Body of pancreas (tissue), 4 donors: ENCODE data around the gene ZFC3H1. TPM values are rescaled to one million over a fixed set of nuclear protein-coding genes. Genes with fewer than 3 reads are reported as not detected.

Experiments used
- ATAC-seq: fragments of 150-250 bp; one replicate; pipeline ENCODE4 v1.9.1; 2016
- DNase-seq, 4 donors: peaks; one replicate each; pipeline ENCODE4 v3.0.0-alpha.2; 2019
- H3K27ac ChIP-seq, 4 donors: fragments of 200-600 bp; sonication (generic); 1 replicate in 3 of 4; 2 replicates in 1 of 4; pipeline versions ENCODE4 v1.5.1 to v1.6.1; 2016 to 2019; ENCODE audit warnings: mild to moderate bottlenecking in 1 of 4, mixed read lengths in 1 of 4, moderate library complexity in 1 of 4
- H3K27me3 ChIP-seq, 2 donors: fragments of 200-600 bp; sonication (generic); one replicate each; pipeline ENCODE4 v1.6.0; 2016; ENCODE audit warnings: mild to moderate bottlenecking in 1 of 2
- H3K36me3 ChIP-seq, 2 donors: fragments of 200-600 bp; sonication (generic); replicated peaks in 1 of 2; 2 replicates each; pipeline ENCODE4 v1.5.1; 2016; ENCODE audit warnings: low read depth in 2 of 2; ENCODE audit not compliant: insufficient read depth in 1 of 2
- H3K4me1 ChIP-seq: fragments of 200-600 bp; sonication (generic); one replicate; pipeline ENCODE4 v1.6.0; 2016
- H3K4me3 ChIP-seq, 2 donors: fragments of 200-600 bp; sonication (generic); 1 replicate in 1 of 2; 2 replicates in 1 of 2; pipeline ENCODE4 v1.5.1; 2016 to 2019
- H3K9me3 ChIP-seq, 3 donors: fragments of 200-600 bp; sonication (generic); 1 replicate in 2 of 3; 2 replicates in 1 of 3; pipeline ENCODE4 v1.5.1; 2016
- CTCF ChIP-seq, 7 experiments: fragments of 450-650 bp in 4 of 7; fragments of 200-600 bp in 3 of 7; sonication (generic) in 3 of 7; IDR thresholded peaks; one replicate each; pipeline ENCODE4 v1.5.1; 2016 to 2019; ENCODE audit warnings: antibody characterized with exemption in 7 of 7
- POLR2A ChIP-seq, 3 donors: fragments of 450-650 bp; IDR thresholded peaks; one replicate each; pipeline ENCODE4 v1.6.1; 2016; ENCODE audit warnings: antibody characterized with exemption in 3 of 3, mild to moderate bottlenecking in 2 of 3
- WGBS, 2 donors: methylation state at CpG; one replicate each; pipeline ENCODE4 v1.1.5; 2017; 5-methylcytosine and 5-hydroxymethylcytosine counted together
- intact Hi-C: fragments of 100-400 bp; cut with DNase I; formaldehyde crosslinking; loops from one replicate; pipeline ENCODE4 v1.15.1; 2023
- small RNA-seq: library from RNA; depleted of rRNA; stranded (forward); fragments of <200 nt; gene quantifications from one replicate; pipeline ENCODE3, GENCODE V24; 2016
- total RNA-seq, 2 donors: library from RNA; depleted of rRNA; stranded (reverse); fragments of >200 nt; gene quantifications; one replicate each; pipeline ENCODE4 v1.1.0, GENCODE V29; 2016

Gene ZFC3H1
- total RNA-seq, 2 donors from 2014 or later = 36.1 to 116 TPM

- Histone ChIP-seq H3K9me3 (no peaks in the 10 kb centered on the region), H3K36me3 (no peaks in the 10 kb centered on the region), H3K4me1 (no peaks in the 10 kb centered on the region), H3K4me3 (no peak overlapping the region), H3K27me3 (no peaks in the 10 kb centered on the region), H3K27ac (no peak overlapping the region)
- TF ChIP-seq CTCF (IDR thresholded peaks at IDR 0.05) (no peak), POLR2A (IDR thresholded peaks at IDR 0.05) (no peak)
- ATAC-seq = no peak
- intact Hi-C loops = no loop called here
- no peak for DNase-seq
- 37 to 57% methylated on average over 3 of the region's 3 CpGs for WGBS, 2 donors
Observed at GRCh38 chr12:71567537-71567936, 96.1 kb downstream of the ZFC3H1 start.

GRCh38 chr12:71566655-71567054, 97.0 kb downstream of the ZFC3H1 start:
- intact Hi-C loops = no loop called here
- ATAC-seq (no peak), DNase-seq (no peak)
- Histone ChIP-seq H3K4me3 (no peak overlapping the region), H3K4me1 (no peaks in the 10 kb centered on the region), H3K27me3 (no peaks in the 10 kb centered on the region), H3K36me3 (no peaks in the 10 kb centered on the region), H3K9me3 (no peaks in the 10 kb centered on the region), H3K27ac (no peak overlapping the region)
- WGBS, 2 donors = 47 to 60% methylated on average over 2 of the region's 2 CpGs
- TF ChIP-seq CTCF (IDR thresholded peaks at IDR 0.05) (no peak), POLR2A (IDR thresholded peaks at IDR 0.05) (no peak)

GRCh38 chr12:71565535-71565934, 98.1 kb downstream of the ZFC3H1 start:
- 18 to 29% methylated on average over 1 of the region's 1 CpG for WGBS, 2 donors
- Histone ChIP-seq H3K27ac (no peak overlapping the region), H3K36me3 (no peaks in the 10 kb centered on the region), H3K9me3 (no peaks in the 10 kb centered on the region), H3K27me3 (no peaks in the 10 kb centered on the region), H3K4me1 (no peaks in the 10 kb centered on the region), H3K4me3 (no peak overlapping the region)
- no peak for DNase-seq
- ATAC-seq = no peak
- intact Hi-C loops = no loop called here
- TF ChIP-seq POLR2A (IDR thresholded peaks at IDR 0.05) = no peak
- no peak for TF ChIP-seq CTCF (IDR thresholded peaks at IDR 0.05)

GRCh38 chr12:71562676-71563595, 100.7 kb downstream of the ZFC3H1 start:
- Histone ChIP-seq H3K36me3 (no peaks in the 10 kb centered on the region), H3K27ac (no peak overlapping the region)

More at GRCh38 chr12:71562676-71563595, 100.7 kb downstream of the ZFC3H1 start:
- TF ChIP-seq CTCF (IDR thresholded peaks at IDR 0.05) (no peak), POLR2A (IDR thresholded peaks at IDR 0.05) (no peak)
- no peak for ATAC-seq
- no peaks in the 10 kb centered on the region for H3K9me3 ChIP-seq
- no peaks in the 10 kb centered on the region for H3K27me3 ChIP-seq
- WGBS, 2 donors = 74 to 81% methylated on average over 11 of the region's 11 CpGs
- H3K4me1 ChIP-seq = no peaks in the 10 kb centered on the region
- intact Hi-C loops = no loop called here
- no peak for DNase-seq
- no peak overlapping the region for H3K4me3 ChIP-seq

Small RNA genes within 50 kb of the gene (small RNA-seq; reads per million reads assigned to genes)
- gene RF00560 = not detected

Other genes with a start within 250 kb of the ZFC3H1 start
- under 1 TPM in 1 of 2 donors, not detected in 1; 0.52 TPM for gene LGR5, start 224.1 kb downstream of the ZFC3H1 start, total RNA-seq
- gene THAP2, start 453 bp upstream of the ZFC3H1 start, total RNA-seq = 10 to 100 TPM in 1 of 2 donors, under 1 TPM in 1; 0.99 to 15.0 TPM
- 10 to 100 TPM; 11.2 to 16.6 TPM for gene TMEM19, start 22.2 kb upstream of the ZFC3H1 start, total RNA-seq
- 1 to 10 TPM; 4.3 to 4.4 TPM for gene RAB21, start 91.0 kb upstream of the ZFC3H1 start, total RNA-seq
- 10 to 100 TPM; 12.5 to 37.9 TPM for gene TBC1D15, start 175.9 kb upstream of the ZFC3H1 start, total RNA-seq